PFSK-1 (cell line): ENCODE results near the gene CREG1.

Source experiments
- FOXP2 ChIP-seq: optimal IDR thresholded peaks from 2 replicates; pipeline ENCODE3; 2011; ENCODE audit warnings: borderline replicate concordance, control low read depth, inconsistent platforms; ENCODE audit not compliant: insufficient read depth; ENCODE audit errors: extremely low read length, extremely low read depth
- POLR2AphosphoS5 ChIP-seq: IDR thresholded peaks from 2 replicates; pipeline ENCODE4 v1.6.1; 2012; ENCODE audit warnings: low read depth, mild to moderate bottlenecking, control low read depth, low read length, moderate library complexity
- REST ChIP-seq, 2 experiments: IDR thresholded peaks; 2 replicates each; pipeline versions ENCODE4 v1.6.1 to v1.8.0; 2011 to 2012; ENCODE audit warnings: low read depth in 2 of 2, low read length in 2 of 2, control low read depth in 1 of 2, inconsistent platforms in 1 of 2, mild to moderate bottlenecking in 1 of 2, moderate library complexity in 1 of 2; ENCODE audit not compliant: insufficient read depth in 1 of 2
- SIN3A ChIP-seq: IDR thresholded peaks from 2 replicates; pipeline ENCODE4 v1.6.1; 2012; ENCODE audit warnings: mild to moderate bottlenecking, low read length, moderate library complexity, borderline replicate concordance; ENCODE audit not compliant: insufficient read depth
- TAF1 ChIP-seq: IDR thresholded peaks from 2 replicates; pipeline ENCODE4 v1.6.1; 2012; ENCODE audit warnings: low read length, control low read depth, borderline replicate concordance; ENCODE audit not compliant: insufficient read depth

CREG1 gene

GRCh38 chr1:167584581-167584980, 31.0 kb upstream of the CREG1 start:
- TF ChIP-seq FOXP2: no peak
- no peak for TF ChIP-seq SIN3A
- TF ChIP-seq POLR2AphosphoS5: no peak
- TF ChIP-seq TAF1: no peak
- no peak for TF ChIP-seq REST (IDR thresholded peaks at IDR 0.05; ENCODE audit: insufficient read depth in 1 of 2, low read depth in 2 of 2, low read length in 2 of 2)

DNA sequence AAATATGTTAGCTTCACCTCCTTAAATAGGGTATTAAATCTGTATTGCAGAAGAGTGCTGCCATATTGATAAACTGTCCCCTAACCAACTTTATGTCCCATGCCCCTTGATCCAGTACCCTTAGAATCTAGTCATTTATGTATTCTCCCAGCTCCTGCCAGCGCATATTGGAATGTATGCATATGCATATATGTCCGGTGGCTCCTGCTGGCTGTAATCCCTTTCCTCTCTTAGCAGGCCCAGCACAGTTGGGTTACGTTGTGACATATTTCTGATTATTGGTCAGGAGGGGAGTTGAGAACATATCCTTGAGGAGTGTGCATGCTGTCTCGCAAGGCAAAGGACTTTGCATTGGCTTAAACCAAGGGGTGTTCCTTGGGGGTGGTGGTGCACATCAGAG, 29.2 kb upstream of the CREG1 start:
- TF ChIP-seq REST (IDR thresholded peaks at IDR 0.05; ENCODE audit: insufficient read depth in 1 of 2, low read depth in 2 of 2, low read length in 2 of 2) (no peak), POLR2AphosphoS5 (no peak), FOXP2 (no peak)

DNA sequence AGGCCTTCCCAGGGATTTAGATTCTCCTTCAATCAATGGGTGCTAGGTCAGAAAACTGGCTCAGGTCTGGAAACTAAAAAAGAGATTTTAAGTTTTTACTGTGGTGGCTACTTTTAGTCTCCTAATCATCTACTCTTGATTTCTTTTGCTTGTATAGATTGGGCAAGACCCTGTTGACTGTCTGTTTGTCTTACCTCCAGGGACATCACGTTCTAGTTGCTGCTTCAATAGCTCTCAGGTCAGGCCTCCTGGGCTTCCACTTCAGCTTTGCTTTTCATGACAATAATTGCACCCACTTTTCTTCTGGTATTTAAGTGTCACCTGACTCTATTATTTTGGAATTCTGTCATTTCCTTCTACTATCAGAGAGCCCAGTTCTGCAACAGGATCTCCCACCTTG, 28.5 kb upstream of the CREG1 start:
- TF ChIP-seq SIN3A (no peak), REST (IDR thresholded peaks at IDR 0.05; ENCODE audit: insufficient read depth in 1 of 2, low read depth in 2 of 2, low read length in 2 of 2) (no peak), TAF1 (no peak), POLR2AphosphoS5 (no peak), FOXP2 (no peak)

- no peak for TF ChIP-seq FOXP2
Observed at GRCh38 chr1:167579986-167580385, 26.4 kb upstream of the CREG1 start.

DNA sequence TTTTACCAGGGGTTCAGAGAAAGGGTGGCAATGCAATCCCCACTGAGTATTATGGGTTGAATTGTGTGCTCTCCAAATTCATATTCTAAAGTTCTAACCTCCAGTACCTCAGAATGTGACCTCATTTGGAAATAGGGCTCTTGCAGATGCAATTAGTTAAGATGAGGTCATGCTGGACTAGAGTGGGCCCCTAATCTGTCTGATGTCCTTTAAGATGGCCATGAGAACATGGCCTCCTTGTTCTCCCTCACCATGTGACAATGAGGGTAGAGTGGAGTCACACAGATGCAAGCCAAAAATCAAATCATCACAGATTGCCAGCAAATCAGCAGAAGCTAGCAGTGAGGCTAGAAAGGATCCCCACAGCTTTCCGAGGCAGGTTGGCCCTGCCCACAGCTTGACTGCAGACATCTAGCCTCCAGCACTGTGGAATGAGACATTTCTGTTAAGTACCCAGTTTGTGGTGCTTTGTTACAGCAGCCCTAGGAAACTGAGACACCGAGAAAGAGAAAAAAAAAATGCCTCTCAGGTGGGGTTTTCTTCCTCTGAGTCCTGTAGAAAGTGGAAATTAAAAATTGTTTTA, 25.5 kb upstream of the CREG1 start:
- no peak for TF ChIP-seq FOXP2
- no peak for TF ChIP-seq REST (IDR thresholded peaks at IDR 0.05; ENCODE audit: insufficient read depth in 1 of 2, low read depth in 2 of 2, low read length in 2 of 2)
- TF ChIP-seq SIN3A: no peak
- TF ChIP-seq POLR2AphosphoS5: no peak
- no peak for TF ChIP-seq TAF1
